Hepatocyte (in vitro differentiated cells): ENCODE measurements around the gene PKP1.

Experiments used
- EZH2 ChIP-seq: fragments of 200-600 bp; sonication (generic); IDR thresholded peaks from 2 replicates; pipeline ENCODE4 v1.6.1; 2016; ENCODE audit warnings: antibody characterized with exemption, mild to moderate bottlenecking, borderline replicate concordance
- EZH2phosphoT487 ChIP-seq: fragments of 200-600 bp; sonication (generic); IDR thresholded peaks from one replicate; pipeline ENCODE4 v1.6.1; 2018; ENCODE audit warnings: antibody characterized with exemption, mild to moderate bottlenecking, low read depth, moderate library complexity; ENCODE audit not compliant: unreplicated experiment, severe bottlenecking
- TF ChIP-seq, protein P1 (sequence below): fragments of 200-600 bp; sonication (generic); IDR thresholded peaks from 2 replicates; pipeline ENCODE4 v1.5.1; 2016; ENCODE audit warnings: antibody characterized with exemption, mild to moderate bottlenecking; ENCODE audit not compliant: poor library complexity

DNA sequence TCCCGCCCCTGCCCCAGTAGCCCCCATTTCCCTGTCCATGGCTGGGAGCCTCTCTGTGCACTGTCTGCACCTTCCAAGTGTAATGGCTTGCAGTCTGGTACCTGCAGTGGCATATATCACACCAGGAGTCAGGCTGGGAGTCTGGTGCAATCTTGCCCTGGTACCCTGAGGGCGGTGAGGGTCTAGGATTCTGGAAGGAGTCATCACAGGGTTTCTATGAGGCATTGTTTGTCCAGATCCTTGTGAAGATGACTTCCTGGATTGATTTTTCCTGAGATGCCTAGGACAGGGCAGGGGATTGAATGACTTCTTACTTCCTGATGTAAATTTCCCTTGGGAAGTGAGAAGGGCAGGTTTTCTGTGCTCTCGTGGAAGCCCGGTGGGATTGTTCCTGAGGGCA lies 5.9 kb upstream of the PKP1 start:
- TF ChIP-seq, protein P1, sequence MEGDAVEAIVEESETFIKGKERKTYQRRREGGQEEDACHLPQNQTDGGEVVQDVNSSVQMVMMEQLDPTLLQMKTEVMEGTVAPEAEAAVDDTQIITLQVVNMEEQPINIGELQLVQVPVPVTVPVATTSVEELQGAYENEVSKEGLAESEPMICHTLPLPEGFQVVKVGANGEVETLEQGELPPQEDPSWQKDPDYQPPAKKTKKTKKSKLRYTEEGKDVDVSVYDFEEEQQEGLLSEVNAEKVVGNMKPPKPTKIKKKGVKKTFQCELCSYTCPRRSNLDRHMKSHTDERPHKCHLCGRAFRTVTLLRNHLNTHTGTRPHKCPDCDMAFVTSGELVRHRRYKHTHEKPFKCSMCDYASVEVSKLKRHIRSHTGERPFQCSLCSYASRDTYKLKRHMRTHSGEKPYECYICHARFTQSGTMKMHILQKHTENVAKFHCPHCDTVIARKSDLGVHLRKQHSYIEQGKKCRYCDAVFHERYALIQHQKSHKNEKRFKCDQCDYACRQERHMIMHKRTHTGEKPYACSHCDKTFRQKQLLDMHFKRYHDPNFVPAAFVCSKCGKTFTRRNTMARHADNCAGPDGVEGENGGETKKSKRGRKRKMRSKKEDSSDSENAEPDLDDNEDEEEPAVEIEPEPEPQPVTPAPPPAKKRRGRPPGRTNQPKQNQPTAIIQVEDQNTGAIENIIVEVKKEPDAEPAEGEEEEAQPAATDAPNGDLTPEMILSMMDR = no peak
- TF ChIP-seq EZH2 (no peak), EZH2phosphoT487 (no peak)
